Adipocyte (in vitro differentiated cells): Measurements from ENCODE around the gene FGR.
A peak's percentile ranks its signal among the peaks of the same experiment; 100 is the strongest.

Experiments used
- DNase-seq: peaks from one replicate; pipeline ENCODE4 v3.0.0-alpha.2; 2015; ENCODE audit warnings: low read depth
- H3K27me3 ChIP-seq: replicated peaks from 2 replicates; pipeline ENCODE4 v1.7.0; 2013; ENCODE audit warnings: mild to moderate bottlenecking, low read length, moderate library complexity; ENCODE audit not compliant: control insufficient read depth, insufficient read depth
- H3K36me3 ChIP-seq: 2 replicates; pipeline ENCODE4 v1.7.0; 2013; ENCODE audit warnings: low read length, mild to moderate bottlenecking, moderate library complexity; ENCODE audit not compliant: control insufficient read depth, insufficient read depth, severe bottlenecking
- H3K4me1 ChIP-seq: 2 replicates; pipeline ENCODE4 v1.7.0; 2013; ENCODE audit warnings: mild to moderate bottlenecking, low read length, moderate library complexity; ENCODE audit not compliant: control insufficient read depth, insufficient read depth
- H3K4me3 ChIP-seq: 2 replicates; pipeline ENCODE4 v1.7.0; 2013; ENCODE audit warnings: mild to moderate bottlenecking, low read length, moderate library complexity
- H3K9ac ChIP-seq: 2 replicates; pipeline ENCODE4 v1.7.0; 2013; ENCODE audit warnings: mild to moderate bottlenecking, low read length, moderate library complexity
- H3K9me3 ChIP-seq: 2 replicates; pipeline ENCODE4 v1.7.0; 2013; ENCODE audit warnings: mild to moderate bottlenecking, low read length, moderate library complexity; ENCODE audit not compliant: control insufficient read depth

The FGR gene

GRCh38 chr1:27588256-27589232 lies 46.4 kb downstream of the FGR start:
- Histone ChIP-seq H3K4me1 (peaks cover 40% of the 10 kb centered on the region), H3K9ac (peak overlapping the region; percentile 38), H3K36me3 (no peaks in the 10 kb centered on the region), H3K27me3 (no peaks in the 10 kb centered on the region), H3K9me3 (no peaks in the 10 kb centered on the region), H3K4me3 (no peak overlapping the region)
- peak; percentile 61 for DNase-seq

GRCh38 chr1:27585684-27586083 lies 49.3 kb downstream of the FGR start:
- H3K4me1 ChIP-seq = peaks cover 45% of the 10 kb centered on the region
- H3K9ac ChIP-seq = no peak overlapping the region
- H3K9me3 ChIP-seq = no peaks in the 10 kb centered on the region
- no peak for DNase-seq
- H3K36me3 ChIP-seq = no peaks in the 10 kb centered on the region
- H3K4me3 ChIP-seq = no peak overlapping the region
- no peaks in the 10 kb centered on the region for H3K27me3 ChIP-seq

- H3K9ac ChIP-seq = no peak overlapping the region
- peaks cover 33% of the 10 kb centered on the region for H3K4me1 ChIP-seq
- no peaks in the 10 kb centered on the region for H3K9me3 ChIP-seq
- H3K27me3 ChIP-seq = no peaks in the 10 kb centered on the region
- H3K4me3 ChIP-seq = no peak overlapping the region
- no peaks in the 10 kb centered on the region for H3K36me3 ChIP-seq
- DNase-seq = no peak
Observed at GRCh38 chr1:27584453-27584852, 50.5 kb downstream of the FGR start.

- H3K4me1 ChIP-seq = peaks cover 23% of the 10 kb centered on the region
- H3K36me3 ChIP-seq = no peaks in the 10 kb centered on the region
- no peaks in the 10 kb centered on the region for H3K9me3 ChIP-seq
- no peaks in the 10 kb centered on the region for H3K27me3 ChIP-seq
- no peak overlapping the region for H3K4me3 ChIP-seq
- DNase-seq = no peak
- H3K9ac ChIP-seq = no peak overlapping the region
Observed at GRCh38 chr1:27583479-27583878, 51.5 kb downstream of the FGR start.

- H3K36me3 ChIP-seq = no peaks in the 10 kb centered on the region
- peaks cover 29% of the 10 kb centered on the region for H3K4me1 ChIP-seq
- DNase-seq = no peak
- no peaks in the 10 kb centered on the region for H3K27me3 ChIP-seq
- no peak overlapping the region for H3K4me3 ChIP-seq
- H3K9me3 ChIP-seq = no peaks in the 10 kb centered on the region
- H3K9ac ChIP-seq = no peak overlapping the region
Observed at GRCh38 chr1:27581823-27582243, 53.2 kb downstream of the FGR start.

- no peak for DNase-seq
- Histone ChIP-seq H3K9me3 (no peaks in the 10 kb centered on the region), H3K27me3 (no peaks in the 10 kb centered on the region), H3K4me3 (no peak overlapping the region), H3K9ac (no peak overlapping the region), H3K4me1 (peaks cover 52% of the 10 kb centered on the region), H3K36me3 (no peaks in the 10 kb centered on the region)
Observed at GRCh38 chr1:27577504-27578188, 57.3 kb downstream of the FGR start.

DNA sequence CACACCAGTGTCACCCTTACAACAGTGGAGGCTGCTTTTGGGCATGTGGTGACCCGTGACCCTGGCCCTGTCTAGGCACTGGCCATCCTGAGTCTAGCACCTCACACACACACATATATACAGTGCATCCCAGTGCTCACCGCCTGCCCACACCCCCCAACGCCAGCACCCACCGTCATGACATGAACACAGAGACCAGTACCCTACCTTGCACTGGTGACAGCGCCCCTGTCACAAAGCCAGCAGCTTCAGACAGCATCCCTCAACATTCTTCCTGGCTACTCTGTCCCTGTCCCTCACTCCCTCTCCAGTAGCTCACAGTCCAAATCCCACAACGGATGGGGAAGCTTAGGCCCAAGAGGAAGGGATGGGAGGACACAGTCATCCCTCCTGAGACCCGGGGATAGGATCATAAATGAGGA lies 58.2 kb downstream of the FGR start:
- H3K36me3 ChIP-seq = no peaks in the 10 kb centered on the region
- peaks cover 54% of the 10 kb centered on the region for H3K4me1 ChIP-seq
- peak overlapping the region; percentile 12 for H3K9ac ChIP-seq
- no peak overlapping the region for H3K4me3 ChIP-seq
- no peaks in the 10 kb centered on the region for H3K9me3 ChIP-seq
- DNase-seq = no peak
- no peaks in the 10 kb centered on the region for H3K27me3 ChIP-seq

GRCh38 chr1:27575840-27576331 lies 59.1 kb downstream of the FGR start:
- no peaks in the 10 kb centered on the region for H3K36me3 ChIP-seq
- no peaks in the 10 kb centered on the region for H3K27me3 ChIP-seq
- H3K4me3 ChIP-seq = peak overlapping the region; percentile 64
- H3K9me3 ChIP-seq = no peaks in the 10 kb centered on the region
- H3K4me1 ChIP-seq = peaks cover 52% of the 10 kb centered on the region
- H3K9ac ChIP-seq = peak overlapping the region; percentile 69
- peak; percentile 65 for DNase-seq

DNA sequence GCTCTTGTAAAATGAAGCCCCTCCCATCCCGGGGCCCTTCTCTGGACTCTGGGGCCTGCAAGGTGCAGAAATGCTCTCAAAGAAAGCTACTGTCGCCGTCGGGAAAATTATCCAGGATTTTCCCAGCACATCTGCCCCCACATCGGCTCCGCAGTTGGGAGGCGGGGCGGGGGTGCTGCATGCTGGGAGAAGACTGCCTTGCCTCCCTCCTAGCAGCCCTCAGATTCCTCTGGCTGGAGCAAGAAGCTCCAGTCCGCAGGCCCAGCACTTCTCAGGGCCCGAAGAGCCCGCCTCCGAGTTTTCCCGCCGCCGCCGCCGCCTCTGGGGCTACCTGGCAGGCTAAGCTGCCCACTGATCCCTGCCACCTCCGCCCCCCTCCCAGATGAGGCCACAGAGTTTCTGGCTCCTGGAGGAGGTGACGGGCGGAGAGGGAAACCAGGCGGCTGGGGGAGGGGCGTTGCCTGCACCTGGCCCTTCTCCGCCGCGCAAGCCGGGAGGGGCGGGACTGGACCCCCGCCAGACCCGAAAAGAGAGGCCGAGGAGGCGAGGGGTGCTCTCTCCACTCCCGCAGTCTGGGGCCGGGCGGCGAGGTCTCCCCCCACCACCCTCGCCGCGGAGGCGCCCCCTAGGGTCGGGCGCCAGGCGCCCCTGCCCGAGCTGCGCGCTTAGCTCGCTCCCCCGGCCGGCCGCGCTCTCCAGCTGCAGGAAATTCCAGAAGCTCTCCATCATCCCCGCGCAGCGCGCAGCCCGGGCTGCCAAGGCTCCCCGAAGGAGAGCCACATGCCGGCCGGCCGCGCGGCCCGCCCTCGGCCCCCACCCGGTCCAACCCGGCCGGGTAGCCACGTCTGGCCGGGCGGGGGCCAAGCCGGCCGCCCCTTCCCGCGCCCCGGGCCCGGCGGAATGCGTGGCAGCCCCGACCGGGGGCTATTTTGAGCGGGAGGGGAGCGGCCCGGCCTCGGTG lies 59.8 kb downstream of the FGR start:
- H3K27me3 ChIP-seq = no peaks in the 10 kb centered on the region
- H3K4me1 ChIP-seq = peaks cover 58% of the 10 kb centered on the region
- peak; percentile 93 for DNase-seq
- no peaks in the 10 kb centered on the region for H3K36me3 ChIP-seq
- peak overlapping the region; percentile 61 for H3K9ac ChIP-seq
- no peaks in the 10 kb centered on the region for H3K9me3 ChIP-seq
- H3K4me3 ChIP-seq = peak overlapping the region; percentile 36

- Histone ChIP-seq H3K36me3 (no peaks in the 10 kb centered on the region), H3K9me3 (no peaks in the 10 kb centered on the region), H3K9ac (peak overlapping the region; percentile 61), H3K27me3 (no peaks in the 10 kb centered on the region), H3K4me1 (peaks cover 58% of the 10 kb centered on the region), H3K4me3 (no peak overlapping the region)
- no peak for DNase-seq
Observed at GRCh38 chr1:27574001-27574781, 60.8 kb downstream of the FGR start.
